ENCODE data around the gene TENM3.

DNA sequence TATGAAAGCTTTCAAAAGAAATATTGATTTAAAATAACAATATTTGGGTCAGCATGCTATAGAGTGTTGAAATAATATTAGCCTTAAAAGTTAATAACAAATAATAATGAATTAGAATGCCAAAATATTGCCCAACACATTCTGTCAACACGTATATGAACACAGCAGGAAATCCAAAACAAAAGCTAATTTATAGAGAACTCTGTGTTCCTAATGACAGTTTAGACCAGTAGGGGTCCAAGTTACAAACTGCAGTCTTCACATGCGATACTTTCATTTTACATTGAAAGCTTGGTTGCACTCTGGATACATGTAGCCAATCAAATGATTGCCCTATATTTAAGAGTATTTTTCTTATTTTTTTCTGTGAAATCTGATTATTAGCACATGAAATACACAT lies 399.6 kb downstream of the TENM3 start:
- TF ChIP-seq, protein P1, sequence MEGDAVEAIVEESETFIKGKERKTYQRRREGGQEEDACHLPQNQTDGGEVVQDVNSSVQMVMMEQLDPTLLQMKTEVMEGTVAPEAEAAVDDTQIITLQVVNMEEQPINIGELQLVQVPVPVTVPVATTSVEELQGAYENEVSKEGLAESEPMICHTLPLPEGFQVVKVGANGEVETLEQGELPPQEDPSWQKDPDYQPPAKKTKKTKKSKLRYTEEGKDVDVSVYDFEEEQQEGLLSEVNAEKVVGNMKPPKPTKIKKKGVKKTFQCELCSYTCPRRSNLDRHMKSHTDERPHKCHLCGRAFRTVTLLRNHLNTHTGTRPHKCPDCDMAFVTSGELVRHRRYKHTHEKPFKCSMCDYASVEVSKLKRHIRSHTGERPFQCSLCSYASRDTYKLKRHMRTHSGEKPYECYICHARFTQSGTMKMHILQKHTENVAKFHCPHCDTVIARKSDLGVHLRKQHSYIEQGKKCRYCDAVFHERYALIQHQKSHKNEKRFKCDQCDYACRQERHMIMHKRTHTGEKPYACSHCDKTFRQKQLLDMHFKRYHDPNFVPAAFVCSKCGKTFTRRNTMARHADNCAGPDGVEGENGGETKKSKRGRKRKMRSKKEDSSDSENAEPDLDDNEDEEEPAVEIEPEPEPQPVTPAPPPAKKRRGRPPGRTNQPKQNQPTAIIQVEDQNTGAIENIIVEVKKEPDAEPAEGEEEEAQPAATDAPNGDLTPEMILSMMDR (IDR thresholded peaks at IDR 0.05): no peak; the same call in 1 of the 2 replicates
- TF ChIP-seq ZFX (IDR thresholded peaks at IDR 0.05; ENCODE audit: borderline replicate concordance): no peak
